CD4-positive, alpha-beta T cell treated with Interleukin-12 subunit alpha and Interleukin-12 subunit beta, for 1 hour (primary cell): ENCODE measurements around the gene TUBA3C.

Source experiments
- DNase-seq: peaks from one replicate; pipeline ENCODE4 v3.0.0-alpha.2; 2020

Gene TUBA3C

GRCh38 chr13:19159761-19160420 lies 21.7 kb downstream of the TUBA3C start:
- DNase-seq: no peak

- no peak for DNase-seq
These were observed 22.4 kb downstream of the TUBA3C start for GRCh38 chr13:19159181-19159580.

DNA sequence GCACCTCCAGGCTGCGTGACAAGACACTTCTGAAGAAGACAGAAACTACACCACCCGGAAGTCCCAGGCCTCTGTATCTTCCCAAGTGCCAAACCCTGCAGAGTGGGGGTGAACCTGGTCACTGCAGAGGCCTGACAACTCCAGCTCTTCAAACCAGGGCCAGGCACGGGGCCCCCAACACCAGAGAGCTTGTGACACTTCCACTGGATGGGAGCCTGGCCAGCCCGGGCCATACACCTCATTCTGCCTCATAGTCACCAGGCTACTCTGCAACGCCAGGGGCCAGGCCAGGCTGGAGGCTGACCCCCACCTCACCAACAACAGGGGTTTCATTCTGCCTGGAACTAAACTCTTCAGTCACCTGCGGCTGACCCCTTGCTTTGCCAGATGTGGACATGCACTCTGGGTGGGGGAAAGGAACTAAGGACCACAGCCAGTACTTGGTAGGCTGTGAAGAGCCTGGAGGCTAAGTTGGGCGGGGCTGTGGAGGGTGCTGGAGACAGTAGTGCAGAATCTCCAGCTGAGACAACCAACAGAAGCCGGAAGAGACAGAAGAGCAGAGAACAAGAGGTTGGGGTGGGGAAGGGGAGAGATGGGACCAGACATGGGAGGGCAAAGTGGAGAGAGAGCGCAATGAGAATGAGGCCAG lies 23.0 kb downstream of the TUBA3C start:
- DNase-seq: no peak

GRCh38 chr13:19158006-19158405 lies 23.6 kb downstream of the TUBA3C start:
- DNase-seq: no peak

GRCh38 chr13:19157461-19157860 lies 24.2 kb downstream of the TUBA3C start:
- no peak for DNase-seq

DNA sequence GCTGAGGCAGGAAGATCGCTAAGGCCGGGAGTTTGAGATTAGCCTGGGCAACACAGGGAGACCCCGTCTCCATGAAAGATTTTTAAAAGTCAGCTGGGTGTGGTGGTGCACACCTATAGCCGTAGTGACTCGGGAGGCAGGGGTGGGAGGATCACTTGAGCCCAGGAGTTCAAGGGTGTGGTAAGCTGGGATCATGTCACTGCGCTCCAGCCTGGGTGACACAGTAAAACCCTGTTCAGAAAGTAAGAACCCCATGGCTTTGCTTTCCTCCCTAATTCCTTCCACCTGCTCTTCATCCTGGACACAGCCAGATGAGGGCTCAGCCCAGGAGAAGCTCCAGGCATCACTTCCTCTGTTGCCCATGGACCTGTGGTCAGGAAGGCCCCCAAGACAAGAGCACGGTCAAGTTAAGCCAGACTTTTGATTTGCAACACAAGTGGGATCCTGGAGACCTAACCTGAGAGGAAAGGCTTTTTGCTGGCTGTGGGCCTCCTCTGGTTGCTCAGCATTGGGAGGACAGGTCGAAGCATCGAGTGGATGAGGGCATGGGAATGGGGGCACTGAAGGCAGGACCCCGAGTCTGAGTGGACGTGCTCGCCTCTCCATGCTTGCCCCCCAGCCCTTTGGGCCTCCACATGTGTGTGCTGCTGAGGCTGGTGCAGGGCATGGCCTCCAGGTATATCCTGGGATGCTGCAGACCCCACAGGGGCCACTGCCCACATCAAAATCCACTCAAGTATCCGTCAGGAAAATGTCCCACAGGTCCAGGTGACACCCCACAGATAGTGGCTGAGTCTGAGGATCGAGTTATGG lies 25.4 kb downstream of the TUBA3C start:
- DNase-seq: no peak

- DNase-seq: no peak
These were observed 26.2 kb downstream of the TUBA3C start for GRCh38 chr13:19155321-19155861.

DNA sequence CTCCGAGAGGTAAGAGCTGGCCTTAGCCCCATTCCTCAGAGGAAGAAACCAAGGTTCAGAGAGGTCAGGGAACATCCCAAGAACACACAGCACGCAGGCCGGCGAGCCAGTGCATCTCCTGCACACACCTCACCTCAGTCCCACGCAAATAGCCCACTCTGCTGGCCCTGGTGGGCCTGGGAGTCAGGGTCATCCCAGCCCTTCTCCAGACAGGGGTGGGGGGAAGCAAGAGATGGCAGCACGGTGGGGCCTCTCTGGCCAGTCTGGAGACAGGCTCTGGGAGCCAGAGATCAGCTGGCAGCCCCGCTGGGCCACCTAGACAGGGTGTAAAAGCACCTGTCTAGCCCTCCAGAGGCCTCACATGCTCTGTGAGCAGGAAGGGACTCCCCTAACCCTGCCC lies 26.8 kb downstream of the TUBA3C start:
- no peak for DNase-seq

- no peak for DNase-seq
These were observed 27.7 kb downstream of the TUBA3C start for GRCh38 chr13:19153782-19154450.

- no peak for DNase-seq
These were observed 29.2 kb downstream of the TUBA3C start for GRCh38 chr13:19152403-19152802.

DNA sequence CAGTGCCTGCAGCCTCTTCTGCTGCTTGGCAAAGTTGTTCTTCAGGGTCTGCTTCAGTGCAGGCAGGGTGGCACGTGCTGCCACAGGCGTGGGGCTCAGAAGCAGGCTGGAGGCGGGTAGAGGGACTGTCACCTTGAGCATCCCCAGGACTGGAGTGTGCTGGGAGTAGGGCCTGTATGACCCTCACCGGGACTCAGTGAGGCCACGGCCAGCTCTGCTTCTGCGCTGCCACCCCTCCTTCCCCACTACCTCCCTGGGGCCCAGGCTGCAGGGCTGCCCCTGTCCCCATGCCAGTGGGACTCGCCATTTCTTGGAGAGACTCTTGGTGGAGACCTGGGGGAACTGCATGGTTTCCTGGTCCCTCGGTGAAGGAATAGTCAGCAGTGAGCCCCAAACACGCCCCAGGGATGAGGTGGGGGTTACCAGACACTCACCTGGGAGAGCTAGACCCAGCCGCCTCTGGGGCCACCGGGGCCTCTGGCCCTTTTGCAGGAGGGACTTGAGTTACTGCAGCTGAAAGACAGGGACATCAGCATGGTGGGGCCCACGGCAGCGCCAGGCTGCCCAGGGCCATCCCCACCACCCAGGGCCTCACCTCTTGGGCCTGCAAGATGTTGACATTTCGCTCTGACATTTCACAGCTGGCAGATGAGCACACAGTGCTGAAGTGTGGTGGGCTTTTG lies 29.9 kb downstream of the TUBA3C start:
- no peak for DNase-seq

DNA sequence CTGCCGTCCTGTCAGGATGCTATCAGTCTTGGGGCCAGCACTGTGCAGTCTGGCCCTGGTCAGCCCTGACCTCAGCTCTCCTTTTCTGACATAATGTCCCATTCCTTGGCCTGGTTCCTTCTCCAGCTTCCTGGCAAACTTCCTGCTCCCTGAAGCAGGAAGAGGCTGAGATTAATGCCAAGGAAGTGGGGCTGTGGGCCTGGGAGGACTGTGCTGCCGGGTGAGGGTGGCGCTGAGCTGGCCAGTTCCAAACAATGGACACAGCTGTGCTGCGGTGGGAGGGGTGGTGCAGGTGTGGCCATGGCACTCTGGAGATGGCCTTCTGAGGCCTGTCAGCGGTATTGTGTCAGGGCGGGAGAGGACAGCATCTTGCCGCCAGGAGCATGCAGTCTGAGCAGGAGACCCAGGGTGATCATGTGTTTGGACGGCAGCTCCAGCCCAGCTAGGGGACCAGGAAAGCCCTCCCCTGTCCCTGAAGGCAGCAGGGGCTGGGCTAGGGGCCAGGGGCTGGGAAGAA lies 30.9 kb downstream of the TUBA3C start:
- DNase-seq: no peak

GRCh38 chr13:19150226-19150625 lies 31.4 kb downstream of the TUBA3C start:
- no peak for DNase-seq

DNA sequence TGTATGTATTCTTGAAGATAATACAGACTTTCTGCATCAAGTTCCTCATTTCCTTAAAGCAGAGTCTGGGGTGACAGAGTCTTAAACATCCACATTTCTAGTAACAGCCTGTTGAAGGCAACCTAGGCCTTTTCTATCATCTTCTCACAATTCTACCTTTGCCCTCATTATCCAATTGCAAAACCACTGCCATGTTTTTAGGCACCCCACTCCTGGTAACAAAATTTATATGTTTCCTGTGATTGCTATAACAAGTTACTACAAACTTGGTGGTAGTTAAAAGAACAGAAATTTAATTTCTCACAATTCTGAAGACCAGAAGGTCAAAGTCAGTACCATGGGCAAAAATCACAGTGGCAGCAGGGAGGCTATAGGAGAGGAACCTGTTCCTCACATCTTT lies 33.1 kb downstream of the TUBA3C start:
- DNase-seq: no peak
